ENCODE measurements around the gene S100A5. TPM values are rescaled to one million over a fixed set of nuclear protein-coding genes. Genes with fewer than 3 reads are reported as not detected.

S100A5 gene
- total RNA-seq, 2 experiments from 2014 or later: 3.3 to 4.0 TPM

DNA sequence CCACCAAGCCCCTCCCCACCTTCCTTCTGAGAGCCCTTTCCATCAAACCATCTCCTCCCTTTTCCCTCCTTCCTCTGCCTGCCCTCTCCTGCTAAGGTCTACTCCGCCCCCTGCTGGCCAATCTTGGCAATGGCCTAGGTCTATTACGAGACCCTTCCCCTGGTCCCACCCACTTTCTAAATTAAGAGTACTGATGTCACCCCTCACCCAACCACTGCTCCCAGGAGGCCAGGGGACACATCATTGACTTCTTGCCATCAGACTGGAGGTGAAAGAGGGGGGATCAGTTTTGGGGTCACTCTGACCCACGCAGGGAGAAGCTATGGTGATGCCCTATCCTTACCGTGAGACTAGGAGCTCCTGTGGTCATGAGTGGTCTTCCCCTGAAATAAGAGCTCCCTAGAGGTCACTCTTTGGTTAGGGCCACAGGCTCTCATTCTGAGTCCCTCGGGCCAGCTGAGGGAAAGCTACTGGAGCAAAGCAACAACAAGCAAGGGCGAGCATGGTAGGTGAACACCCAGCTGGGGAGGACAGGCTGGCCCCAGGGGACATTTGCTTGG is 45.7 kb downstream of the S100A5 start:
- peaks cover 21% of the 10 kb centered on the region for H3K27me3 Mint-ChIP-seq
- no peaks in the 10 kb centered on the region for H3K36me3 Mint-ChIP-seq
- DNase-seq: peak; percentile 83
- H3K9me3 Mint-ChIP-seq: no peaks in the 10 kb centered on the region
- no peak overlapping the region for H3K27ac Mint-ChIP-seq
- H3K4me1 Mint-ChIP-seq (ENCODE audit: low read depth): no peaks in the 10 kb centered on the region
- POLR2A ChIA-PET: no interaction called here
- no peak overlapping the region for H3K4me3 Mint-ChIP-seq
- intact Hi-C loops (cut with micrococcal nuclease): loop anchor here (1.0 kb wide), 2 partner anchors 30 to 143 kb away; no protein-coding TSS in a partner anchor
- CTCF ChIA-PET: interaction anchor here (0.6 to 5.8 kb wide), 36 partner anchors 10 to 840 kb away, joined by 3 to 186 read pairs (median 4); partner anchors contain the start of gene S100A9

- Mint-ChIP-seq H3K4me1 (ENCODE audit: low read depth) (no peaks in the 10 kb centered on the region), H3K4me3 (no peak overlapping the region), H3K27ac (no peak overlapping the region), H3K36me3 (no peaks in the 10 kb centered on the region), H3K27me3 (peaks cover 16% of the 10 kb centered on the region), H3K9me3 (no peaks in the 10 kb centered on the region)
- POLR2A ChIA-PET: no interaction called here
- intact Hi-C loops (cut with micrococcal nuclease): no loop called here
- no peak for DNase-seq
- CTCF ChIA-PET: interaction anchor here (1.3 to 5.8 kb wide), 7 partner anchors 11 to 139 kb away, joined by 5 to 186 read pairs (median 15); partner anchors contain the start of gene S100A9
Measured at GRCh38 chr1:153493343-153493960, 47.3 kb downstream of the S100A5 start.

DNA sequence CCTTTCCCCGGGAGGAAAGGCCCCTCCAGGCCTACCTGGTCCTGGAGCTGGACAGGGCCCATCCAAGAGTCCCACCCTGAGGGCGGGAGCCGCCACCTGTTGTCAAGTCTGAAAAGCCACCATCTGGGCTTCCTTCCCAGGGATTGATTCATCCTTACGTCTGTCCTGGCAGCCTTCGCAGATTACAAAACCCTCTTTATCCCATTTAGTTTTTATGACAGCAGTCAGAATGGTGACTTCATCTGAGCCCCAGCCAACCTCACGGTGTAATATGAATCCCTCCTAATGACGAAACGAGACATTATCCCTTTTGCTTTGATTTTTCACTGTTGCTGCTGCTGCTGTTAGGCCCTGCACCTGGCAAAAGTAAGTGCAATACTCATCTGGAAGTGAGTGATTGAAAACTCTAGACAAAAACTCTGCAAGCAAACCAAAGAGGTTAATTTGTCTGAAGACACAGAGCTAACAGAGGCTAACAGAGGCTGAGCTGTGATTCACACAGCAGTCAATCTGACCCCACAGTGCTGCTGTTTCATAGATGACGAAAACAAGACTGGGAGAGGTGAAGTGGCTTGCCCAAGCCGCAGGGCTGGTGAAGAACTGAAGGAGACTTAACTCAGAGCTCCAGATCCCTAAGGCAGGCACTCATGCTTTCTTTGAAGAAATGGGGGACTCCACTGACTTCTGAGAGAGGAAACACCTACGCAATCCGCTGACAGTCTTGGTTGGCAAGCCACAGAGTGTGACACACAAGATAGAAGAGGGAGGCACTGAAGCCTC is 50.3 kb downstream of the S100A5 start:
- ChIA-PET POLR2A (no interaction called here), CTCF (interaction anchor here (2.8 kb wide), 1 partner anchor 138 kb away, joined by 10 read pairs; no protein-coding TSS in a partner anchor)
- Mint-ChIP-seq H3K27me3 (peaks cover 13% of the 10 kb centered on the region), H3K27ac (no peak overlapping the region), H3K4me3 (no peak overlapping the region), H3K36me3 (no peaks in the 10 kb centered on the region), H3K4me1 (ENCODE audit: low read depth) (no peaks in the 10 kb centered on the region), H3K9me3 (no peaks in the 10 kb centered on the region)
- intact Hi-C loops (cut with micrococcal nuclease): no loop called here
- peak; percentile 16 for DNase-seq

- ChIA-PET CTCF (interaction anchor here (1.1 kb wide), 1 partner anchor 136 kb away, joined by 3 read pairs; no protein-coding TSS in a partner anchor), POLR2A (no interaction called here)
- H3K9me3 Mint-ChIP-seq: no peaks in the 10 kb centered on the region
- H3K4me3 Mint-ChIP-seq: no peak overlapping the region
- intact Hi-C loops (cut with micrococcal nuclease): no loop called here
- no peaks in the 10 kb centered on the region for H3K36me3 Mint-ChIP-seq
- no peak for DNase-seq
- H3K4me1 Mint-ChIP-seq (ENCODE audit: low read depth): no peaks in the 10 kb centered on the region
- H3K27ac Mint-ChIP-seq: no peak overlapping the region
- H3K27me3 Mint-ChIP-seq: peaks cover 21% of the 10 kb centered on the region
Measured at GRCh38 chr1:153488731-153489130, 52.0 kb downstream of the S100A5 start.

DNA sequence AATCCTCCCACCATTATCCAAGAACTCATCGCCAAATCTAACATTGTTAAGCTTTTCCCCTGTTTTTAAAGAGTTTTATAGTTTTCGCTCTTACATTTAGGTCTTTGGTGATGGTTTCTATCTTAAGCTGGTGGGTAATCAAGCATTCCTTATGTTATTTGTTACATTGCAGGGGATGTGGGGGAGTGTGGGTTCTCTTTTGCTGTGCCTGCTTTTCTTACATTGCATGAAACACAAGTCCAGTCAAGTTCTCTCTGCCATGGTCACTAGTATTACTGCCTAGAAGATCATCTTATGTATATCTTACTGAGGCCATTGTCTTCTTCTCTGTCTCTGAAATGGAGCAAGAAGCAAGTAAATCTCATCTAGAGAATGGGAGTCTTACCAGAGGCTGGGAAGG is 53.0 kb downstream of the S100A5 start:
- H3K4me1 Mint-ChIP-seq (ENCODE audit: low read depth): no peaks in the 10 kb centered on the region
- ChIA-PET POLR2A (no interaction called here), CTCF (interaction anchor here (1.1 kb wide), 2 partner anchors 22 to 135 kb away, joined by 3 to 4 read pairs; no protein-coding TSS in a partner anchor)
- H3K4me3 Mint-ChIP-seq: no peak overlapping the region
- peaks cover 25% of the 10 kb centered on the region for H3K27me3 Mint-ChIP-seq
- intact Hi-C loops (cut with micrococcal nuclease): no loop called here
- no peaks in the 10 kb centered on the region for H3K9me3 Mint-ChIP-seq
- H3K36me3 Mint-ChIP-seq: no peaks in the 10 kb centered on the region
- no peak overlapping the region for H3K27ac Mint-ChIP-seq
- DNase-seq: no peak

Other genes starting within 250 kb of the S100A5 start
- not detected for gene PGLYRP3, start 228.0 kb downstream of the S100A5 start, total RNA-seq
- gene PGLYRP4, start 192.1 kb downstream of the S100A5 start, total RNA-seq: not detected
- gene S100A9, start 183.1 kb downstream of the S100A5 start, total RNA-seq: not detected
- gene S100A12, start 165.3 kb downstream of the S100A5 start, total RNA-seq: not detected
- gene S100A8, start 149.9 kb downstream of the S100A5 start, total RNA-seq: not detected
- gene S100A7A, start 124.4 kb downstream of the S100A5 start, total RNA-seq: not detected
- gene S100A7, start 80.3 kb downstream of the S100A5 start, total RNA-seq: not detected
- gene S100A6, start 4.9 kb downstream of the S100A5 start, total RNA-seq: 100 to 1,000 TPM; 503 to 513 TPM
- gene S100A4, start 4.9 kb upstream of the S100A5 start, total RNA-seq: 100 to 1,000 TPM; 352 to 382 TPM
- gene S100A3, start 8.3 kb upstream of the S100A5 start, total RNA-seq: not detected
- gene S100A2, start 24.9 kb upstream of the S100A5 start, total RNA-seq: 1 to 10 TPM; 3.5 to 5.3 TPM
- not detected for gene S100A16, start 72.2 kb upstream of the S100A5 start, total RNA-seq
- under 1 TPM; 0.26 to 0.46 TPM for gene S100A14, start 75.4 kb upstream of the S100A5 start, total RNA-seq
- 10 to 100 TPM; 11.6 to 13.6 TPM for gene S100A13, start 86.6 kb upstream of the S100A5 start, total RNA-seq
- not detected for gene S100A1, start 87.5 kb upstream of the S100A5 start, total RNA-seq
- 10 to 100 TPM; 92.5 to 94.7 TPM for gene CHTOP, start 93.1 kb upstream of the S100A5 start, total RNA-seq
- gene SNAPIN, start 117.8 kb upstream of the S100A5 start, total RNA-seq: 10 to 100 TPM; 31.3 to 32.1 TPM
- gene ILF2, start 130.1 kb upstream of the S100A5 start, total RNA-seq: 100 to 1,000 TPM; 315 to 323 TPM
- gene NPR1, start 137.8 kb upstream of the S100A5 start, total RNA-seq: under 1 TPM; 0.05 to 0.07 TPM
- 10 to 100 TPM; 45.5 to 47.7 TPM for gene INTS3, start 187.1 kb upstream of the S100A5 start, total RNA-seq
- 1 to 10 TPM; 5.9 to 7.8 TPM for gene SLC27A3, start 234.5 kb upstream of the S100A5 start, total RNA-seq